Measurements from ENCODE around the gene GNAQ.

The GNAQ gene

DNA sequence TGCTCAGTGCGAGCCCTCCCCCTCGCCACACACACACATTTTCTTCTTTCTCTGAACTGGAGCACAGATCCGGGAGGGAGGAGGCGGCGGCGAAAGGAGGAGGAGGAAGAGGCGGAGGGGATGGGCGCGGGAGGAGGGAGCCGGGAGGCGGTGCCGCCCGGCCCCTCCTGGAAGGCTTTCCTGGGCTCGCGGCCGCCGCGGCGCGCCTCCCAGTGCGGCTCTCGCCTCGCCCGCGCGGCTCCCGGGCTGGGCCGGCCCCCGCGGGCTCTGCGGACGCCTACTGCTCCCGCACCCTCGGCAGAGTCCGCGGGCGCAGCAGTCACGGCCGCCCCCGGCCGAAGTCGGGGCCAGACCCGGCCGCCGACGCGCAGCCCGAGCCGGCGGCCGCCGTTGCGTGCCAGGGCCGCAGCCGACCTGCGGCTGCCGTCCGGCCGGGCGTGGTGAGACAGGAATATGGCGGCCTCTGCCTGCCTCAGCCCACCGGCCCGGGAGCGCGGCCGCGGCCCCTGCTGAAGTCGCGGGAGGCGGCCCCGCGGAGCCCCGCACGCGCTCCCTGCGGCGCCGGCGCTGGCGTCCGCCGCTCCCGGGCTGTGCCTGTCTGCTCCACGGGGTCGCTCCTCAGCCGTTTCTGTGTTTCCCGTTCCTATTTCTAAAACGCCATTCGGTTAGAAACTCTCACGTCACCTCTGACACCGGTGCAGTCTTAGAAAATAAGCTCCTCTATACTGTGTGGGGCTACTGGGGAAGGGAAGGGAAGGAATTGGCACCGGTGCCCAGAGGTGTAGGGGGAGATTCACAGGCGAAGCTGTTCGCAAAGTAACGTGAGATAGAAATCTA, 500 bp upstream of the GNAQ start:
- DNase-seq (ENCODE audit: low read depth) = peak; percentile 77

DNA sequence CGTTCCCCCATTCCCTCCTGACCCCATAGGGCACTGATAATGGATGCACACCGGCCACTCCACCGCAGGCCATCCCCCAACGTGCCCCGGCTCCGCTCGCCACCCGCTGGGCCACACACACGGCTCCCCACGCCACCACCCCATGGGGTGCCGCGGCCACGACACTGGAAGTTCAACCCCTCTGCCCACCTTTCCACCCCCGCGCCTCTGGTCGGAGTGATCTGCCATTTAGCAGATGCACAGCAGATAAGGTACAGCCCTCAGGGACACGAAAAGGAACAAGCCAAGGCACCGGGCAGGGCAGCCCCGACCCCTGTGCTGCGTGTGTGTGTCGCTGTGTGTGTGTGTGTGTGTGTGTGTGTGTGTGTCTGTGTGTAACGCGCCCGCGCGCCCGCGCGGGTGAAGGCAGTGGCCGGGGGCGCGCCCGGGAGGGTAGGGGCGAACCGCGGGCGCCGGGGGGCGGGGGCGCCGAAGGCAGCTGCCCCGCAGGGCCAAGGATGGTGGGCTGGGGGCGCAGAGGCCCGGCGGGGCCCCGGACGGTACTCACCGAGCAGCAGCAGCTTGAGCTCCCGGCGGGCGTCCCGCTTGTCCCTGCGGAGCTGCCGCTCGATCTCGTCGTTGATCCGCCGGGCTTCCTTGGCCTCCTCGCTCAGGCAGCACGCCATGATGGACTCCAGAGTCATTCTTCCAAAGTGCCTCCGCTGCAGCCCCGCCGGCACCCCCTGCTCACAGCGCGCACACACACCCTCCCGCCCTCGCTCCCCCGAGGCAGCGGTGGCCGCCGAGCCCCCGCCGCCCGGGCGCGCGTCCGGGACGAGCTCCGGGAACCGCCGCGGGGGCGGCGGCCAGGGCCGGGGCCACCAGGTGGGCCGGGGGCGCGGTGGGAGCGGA, 813 bp downstream of the GNAQ start:
- DNase-seq (ENCODE audit: low read depth) = no peak

DNA sequence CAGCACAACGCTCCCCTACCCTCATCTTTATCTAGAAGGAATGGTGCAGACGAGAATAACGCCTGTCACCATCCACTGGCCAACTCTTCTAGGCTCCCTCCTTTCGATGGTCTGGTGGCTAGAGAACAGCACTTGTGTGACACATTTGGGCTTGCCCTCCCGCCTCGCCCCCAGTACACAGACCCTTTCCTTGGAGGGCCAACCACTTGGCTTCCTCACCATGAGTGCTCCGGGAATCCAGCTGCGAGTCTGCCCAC, 1.4 kb downstream of the GNAQ start:
- no peak for DNase-seq (ENCODE audit: low read depth)

DNA sequence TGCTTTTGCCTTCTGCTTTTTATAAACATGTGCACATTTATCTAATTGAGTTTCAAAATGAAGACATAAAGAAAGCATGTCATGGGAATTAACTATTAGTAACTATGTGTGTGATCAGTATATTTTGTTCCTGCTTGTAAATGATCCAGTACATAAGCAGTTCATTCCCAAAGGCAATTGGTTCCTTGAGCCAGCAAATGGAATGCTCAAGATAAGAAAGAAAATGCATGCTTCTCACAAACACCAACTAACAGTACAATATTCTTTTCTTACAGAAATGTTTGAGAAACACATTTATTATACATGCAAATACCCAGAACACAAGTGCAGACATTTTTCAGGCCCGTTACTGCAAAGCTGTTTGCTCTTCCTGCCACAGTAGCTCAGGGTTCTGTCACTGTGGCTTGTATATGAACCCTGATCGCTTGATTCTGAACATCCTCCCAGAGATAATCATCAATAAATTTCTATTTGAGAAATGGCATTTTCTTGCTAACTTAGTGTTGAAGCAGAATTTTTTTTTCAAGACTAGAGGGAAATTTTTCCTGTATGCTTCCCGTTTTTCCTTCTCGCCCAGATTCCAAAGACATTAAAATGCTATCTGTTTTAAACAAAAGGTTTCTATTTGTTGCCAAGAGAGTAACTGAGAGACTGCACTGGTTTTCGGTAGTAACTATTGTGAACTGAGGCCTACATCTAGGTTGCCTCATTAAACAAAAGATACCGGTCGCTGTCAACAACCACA, 1.9 kb downstream of the GNAQ start:
- no peak for DNase-seq (ENCODE audit: low read depth)

DNA sequence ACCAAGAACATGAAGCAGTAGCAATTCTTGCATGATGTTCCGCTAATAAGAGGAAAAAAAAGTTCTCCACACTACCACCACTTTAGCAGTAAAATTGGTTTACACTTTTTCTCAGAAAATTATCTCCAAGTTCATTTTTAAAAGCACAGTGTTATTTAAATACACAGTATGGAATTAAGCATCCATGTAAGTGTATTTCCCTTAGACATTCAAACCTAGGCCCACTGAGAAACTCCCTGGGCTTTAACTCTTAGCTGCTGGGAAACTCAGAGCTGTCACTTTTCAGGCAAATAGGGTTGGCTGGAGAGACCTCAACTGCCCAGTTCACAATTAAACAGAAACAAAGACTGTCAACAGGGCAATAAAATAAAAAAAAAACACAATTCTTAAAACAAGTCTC, 2.7 kb downstream of the GNAQ start:
- DNase-seq (ENCODE audit: low read depth) = no peak

DNA sequence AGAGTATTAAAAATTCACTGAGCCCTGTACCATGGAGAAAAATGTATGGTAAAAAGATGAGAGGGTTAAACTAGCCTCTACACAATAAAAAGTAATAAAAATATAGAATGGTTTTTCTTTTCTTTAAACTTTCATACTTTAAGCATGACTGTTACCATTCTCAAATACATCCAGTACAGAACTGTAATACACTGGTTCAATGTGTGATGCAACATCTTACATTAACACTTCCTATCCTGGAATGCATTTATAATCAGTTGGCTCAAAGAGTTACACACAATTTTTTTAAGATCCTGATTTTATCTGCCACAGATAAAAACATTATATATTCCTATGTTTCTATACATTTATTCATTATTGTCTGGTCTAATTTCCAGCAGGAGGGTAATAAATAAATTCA, 4.7 kb downstream of the GNAQ start:
- no peak for DNase-seq (ENCODE audit: low read depth)

DNA sequence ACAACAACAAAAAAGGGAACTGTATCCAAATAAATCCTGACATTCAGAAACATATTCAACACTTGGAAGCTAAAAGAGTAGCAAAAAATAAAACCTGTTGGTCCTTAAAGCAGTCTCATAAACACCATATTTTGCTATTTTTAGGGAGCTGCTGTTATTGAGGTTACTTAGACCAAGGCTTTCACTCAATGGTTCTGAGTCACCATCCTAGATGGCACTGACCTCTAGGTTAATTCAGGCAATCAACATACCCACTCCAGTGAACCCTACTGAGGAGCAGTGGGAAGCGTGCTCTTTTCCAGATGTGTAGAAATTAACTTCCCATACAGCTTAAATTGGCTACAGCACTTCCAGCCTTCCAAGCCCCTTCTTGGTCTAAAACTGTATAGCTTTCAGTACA, 5.2 kb downstream of the GNAQ start:
- no peak for DNase-seq (ENCODE audit: low read depth)

DNA sequence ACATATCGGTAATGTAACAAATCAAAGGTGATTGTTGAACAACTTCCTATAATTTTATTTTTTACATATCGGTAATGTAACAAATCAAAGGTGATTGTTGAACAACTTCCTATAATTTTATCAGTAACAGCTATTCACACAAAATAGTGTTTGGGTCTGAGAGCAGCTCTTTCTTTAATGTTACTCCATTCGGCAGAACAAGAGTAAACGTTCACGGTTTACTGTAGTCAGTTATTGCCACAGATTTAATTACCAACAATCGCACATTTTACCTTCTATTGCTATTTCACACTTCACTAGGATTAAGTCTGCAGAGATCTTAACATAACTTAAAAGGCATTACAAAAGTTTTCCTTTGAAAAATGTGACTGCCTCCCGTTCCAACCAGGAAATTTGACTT, 6.4 kb downstream of the GNAQ start:
- no peak for DNase-seq (ENCODE audit: low read depth)

DNA sequence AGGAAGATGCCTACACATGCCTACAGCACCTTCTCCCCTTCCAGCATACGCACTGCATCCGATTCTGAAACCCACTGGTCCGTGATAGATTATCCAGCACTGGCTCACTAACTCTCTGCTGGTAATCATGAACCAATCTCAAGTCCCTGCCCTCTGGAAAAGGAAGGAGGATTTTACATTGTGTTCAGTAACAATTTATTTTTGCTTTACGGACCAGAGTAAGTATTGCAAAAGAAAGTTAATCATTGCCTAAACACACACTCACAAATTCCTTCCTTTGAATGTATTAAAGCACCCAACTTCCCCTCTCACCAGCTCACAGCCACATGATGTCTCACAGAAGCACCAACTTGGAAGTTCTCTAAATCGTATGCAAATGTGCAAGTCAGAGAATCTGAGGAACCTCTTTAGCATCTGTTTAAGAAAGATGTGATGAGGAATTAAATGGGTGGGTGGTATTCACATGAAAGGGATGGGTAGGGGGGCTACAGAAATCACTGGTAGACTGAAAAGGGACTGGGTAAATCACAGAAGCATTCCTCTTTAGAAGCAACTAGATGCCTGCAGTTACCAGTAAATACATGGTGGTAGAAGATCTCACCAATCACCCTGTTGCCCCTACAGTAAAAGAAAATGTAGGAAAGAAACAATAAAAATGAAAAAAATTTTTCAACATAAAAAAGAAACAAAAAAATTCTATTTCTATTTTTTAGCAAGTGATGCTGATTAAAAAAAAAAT, 8.4 kb downstream of the GNAQ start:
- peak; percentile 69 for DNase-seq (ENCODE audit: low read depth)

DNA sequence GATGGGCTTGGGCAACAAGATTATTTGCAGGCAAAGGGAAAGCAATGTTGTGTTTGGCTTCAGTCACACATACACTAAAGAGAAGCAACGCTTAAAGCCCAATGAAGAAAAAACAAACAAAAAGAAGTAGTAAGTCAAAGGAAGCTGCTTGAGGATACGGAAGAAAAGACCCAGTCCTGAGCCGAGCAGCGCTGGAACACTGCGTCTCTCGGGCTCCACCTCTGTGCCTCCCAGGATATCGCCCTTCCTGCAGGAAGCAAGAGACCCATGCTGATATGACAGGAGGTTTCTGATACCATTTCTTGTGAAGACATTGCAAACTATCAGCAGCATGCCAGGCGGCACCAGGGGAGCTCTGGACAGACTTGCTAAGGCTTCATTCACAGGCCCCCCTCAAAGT, 9.9 kb downstream of the GNAQ start:
- no peak for DNase-seq (ENCODE audit: low read depth)

DNA sequence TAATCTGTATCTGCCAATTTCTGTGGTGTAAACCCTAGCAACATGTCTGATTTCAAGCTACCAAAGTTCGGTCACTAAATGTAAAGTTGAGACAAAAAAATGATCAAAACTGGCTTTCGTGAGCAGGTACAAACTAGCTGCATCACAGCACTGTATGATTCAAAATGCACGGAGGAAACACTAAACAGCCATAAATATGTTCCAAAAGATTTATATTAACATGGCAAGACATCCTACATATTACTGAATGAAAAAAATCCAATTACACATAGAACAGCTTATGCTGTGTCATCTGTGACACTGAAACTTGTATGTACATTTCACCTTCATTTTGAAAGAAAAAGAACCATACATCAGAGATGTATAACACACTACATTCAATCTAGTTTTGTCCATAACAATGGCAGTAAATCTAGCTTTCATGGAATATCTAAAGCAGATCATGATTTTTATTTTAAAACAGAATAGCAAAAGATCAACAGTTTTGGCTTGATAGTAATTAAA, 14.4 kb downstream of the GNAQ start:
- no peak for DNase-seq (ENCODE audit: low read depth)

DNA sequence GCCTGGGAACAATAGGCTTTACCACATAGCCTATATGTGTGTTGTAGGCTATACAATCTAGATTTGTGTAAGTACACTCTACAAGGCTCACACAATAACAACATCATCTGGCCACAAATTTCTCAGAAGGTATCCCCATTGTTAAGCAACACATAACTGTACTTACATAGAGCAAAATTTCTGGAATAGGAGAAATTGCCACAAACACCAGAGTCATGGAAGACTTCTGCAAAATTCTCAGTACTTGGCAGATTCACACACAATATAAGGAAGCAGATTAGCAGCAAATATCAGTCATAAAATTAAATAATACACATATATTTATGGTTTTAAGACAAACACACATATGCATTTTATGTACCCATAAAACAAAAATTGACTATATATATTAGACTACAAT, 16.4 kb downstream of the GNAQ start:
- no peak for DNase-seq (ENCODE audit: low read depth)

DNA sequence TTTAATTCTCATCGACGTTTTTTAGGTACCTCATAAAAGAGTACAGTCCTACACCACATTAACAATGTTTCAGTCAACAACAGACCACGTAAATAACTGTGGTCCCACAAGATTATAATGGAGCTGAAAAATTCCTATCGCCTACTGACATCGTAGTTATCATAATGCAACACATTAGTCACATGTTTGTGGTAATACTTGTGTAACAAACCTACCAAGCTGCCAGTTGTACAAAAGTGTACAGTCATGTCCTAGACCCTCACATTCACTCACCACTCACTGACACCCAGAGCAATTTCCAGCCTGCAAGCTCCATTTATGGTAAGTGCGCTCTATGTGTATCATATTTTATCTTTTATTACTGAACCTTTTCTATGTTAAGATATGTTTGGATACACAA, 16.8 kb downstream of the GNAQ start:
- no peak for DNase-seq (ENCODE audit: low read depth)

DNA sequence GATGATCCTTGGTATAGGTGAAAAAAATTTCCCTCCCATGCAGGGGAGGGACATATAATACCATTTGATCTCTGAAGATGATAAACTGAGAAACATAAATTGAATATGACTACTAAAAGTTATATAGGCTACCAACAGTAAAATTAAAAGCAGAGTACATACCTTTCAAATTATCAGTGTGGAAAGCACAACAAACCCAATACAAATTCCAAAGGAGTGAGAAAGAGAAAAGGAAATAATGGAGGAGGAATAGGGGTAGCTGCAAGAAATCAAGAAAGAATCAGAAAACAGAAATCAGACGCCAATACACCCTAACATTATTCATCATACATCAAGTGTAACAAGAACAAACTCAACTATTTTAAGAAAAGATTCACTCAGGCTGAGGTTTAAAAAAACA, 17.7 kb downstream of the GNAQ start:
- DNase-seq (ENCODE audit: low read depth) = no peak

DNA sequence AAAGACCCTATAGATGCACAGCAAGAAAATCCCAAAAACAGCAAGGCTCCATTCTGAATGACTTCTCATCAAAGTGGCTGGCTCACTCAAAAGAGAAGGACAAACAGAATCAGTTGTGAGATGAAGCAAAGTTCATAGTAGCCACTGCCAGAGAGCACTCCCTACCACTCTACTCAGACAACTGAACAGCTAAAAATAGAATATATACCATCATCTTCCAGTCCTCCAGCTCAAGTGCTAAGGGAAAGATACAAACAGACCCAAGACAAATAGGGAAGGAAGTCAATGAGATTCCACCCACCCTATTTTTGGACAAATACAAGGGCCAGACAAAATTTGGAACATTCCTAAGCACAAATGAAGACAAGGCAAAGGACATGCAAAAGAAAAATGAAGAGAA, 20.6 kb downstream of the GNAQ start:
- DNase-seq (ENCODE audit: low read depth) = no peak

DNA sequence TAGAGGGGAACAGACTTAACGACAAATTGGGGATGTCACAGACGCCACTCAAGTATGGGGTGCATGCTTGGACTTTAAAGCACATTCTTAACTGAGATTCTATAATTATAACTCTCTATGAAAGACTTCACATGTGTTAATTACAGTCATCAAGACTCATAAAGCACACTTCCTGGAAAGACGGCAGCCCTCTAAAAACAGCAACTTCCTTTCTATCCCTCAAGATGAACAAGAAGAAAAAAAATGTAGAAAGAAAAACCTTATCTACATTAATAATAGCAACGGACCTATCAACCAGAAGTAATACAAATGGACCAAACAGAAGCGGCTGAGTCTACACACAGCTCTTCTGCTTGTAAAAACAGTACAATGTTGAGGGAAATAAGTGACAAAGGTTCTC, 21.2 kb downstream of the GNAQ start:
- no peak for DNase-seq (ENCODE audit: low read depth)

DNA sequence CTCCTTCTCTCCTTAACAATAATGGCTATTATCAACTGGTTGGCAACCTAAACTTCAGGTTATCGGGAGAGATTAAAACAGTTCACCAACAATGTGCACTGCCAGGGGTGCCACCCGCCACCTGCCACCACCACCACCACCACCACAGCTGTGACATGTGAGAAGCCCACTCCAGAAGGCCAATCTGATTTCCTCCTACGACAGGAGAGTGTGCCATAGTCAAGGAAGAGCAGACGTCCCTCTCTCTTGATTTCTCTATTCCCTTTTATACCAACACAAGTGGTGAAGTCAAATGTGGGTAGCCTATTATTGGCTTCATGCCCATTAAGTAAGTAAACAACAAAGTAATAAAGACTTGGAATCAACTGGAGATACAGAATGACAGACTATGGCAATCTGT, 22.4 kb downstream of the GNAQ start:
- DNase-seq (ENCODE audit: low read depth) = no peak

DNA sequence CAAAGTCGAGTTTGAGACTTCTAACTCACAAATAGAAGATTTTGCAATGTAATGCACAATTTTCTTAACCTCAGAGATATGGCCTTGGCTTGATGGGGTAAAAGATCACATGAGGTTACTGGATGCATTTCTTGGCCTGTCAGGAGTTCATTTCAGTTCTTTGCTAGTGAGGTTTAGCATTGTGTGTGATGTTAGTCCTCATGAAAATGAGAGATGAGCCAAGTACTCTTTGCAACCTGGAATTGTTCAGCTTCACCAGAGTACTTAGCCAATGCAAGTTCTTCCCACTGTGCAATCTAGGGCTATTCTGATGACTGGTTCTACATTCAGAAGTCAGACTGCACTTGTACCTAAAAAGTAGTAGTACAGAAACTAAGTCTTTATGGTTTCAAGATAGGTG, 24.9 kb downstream of the GNAQ start:
- no peak for DNase-seq (ENCODE audit: low read depth)

DNA sequence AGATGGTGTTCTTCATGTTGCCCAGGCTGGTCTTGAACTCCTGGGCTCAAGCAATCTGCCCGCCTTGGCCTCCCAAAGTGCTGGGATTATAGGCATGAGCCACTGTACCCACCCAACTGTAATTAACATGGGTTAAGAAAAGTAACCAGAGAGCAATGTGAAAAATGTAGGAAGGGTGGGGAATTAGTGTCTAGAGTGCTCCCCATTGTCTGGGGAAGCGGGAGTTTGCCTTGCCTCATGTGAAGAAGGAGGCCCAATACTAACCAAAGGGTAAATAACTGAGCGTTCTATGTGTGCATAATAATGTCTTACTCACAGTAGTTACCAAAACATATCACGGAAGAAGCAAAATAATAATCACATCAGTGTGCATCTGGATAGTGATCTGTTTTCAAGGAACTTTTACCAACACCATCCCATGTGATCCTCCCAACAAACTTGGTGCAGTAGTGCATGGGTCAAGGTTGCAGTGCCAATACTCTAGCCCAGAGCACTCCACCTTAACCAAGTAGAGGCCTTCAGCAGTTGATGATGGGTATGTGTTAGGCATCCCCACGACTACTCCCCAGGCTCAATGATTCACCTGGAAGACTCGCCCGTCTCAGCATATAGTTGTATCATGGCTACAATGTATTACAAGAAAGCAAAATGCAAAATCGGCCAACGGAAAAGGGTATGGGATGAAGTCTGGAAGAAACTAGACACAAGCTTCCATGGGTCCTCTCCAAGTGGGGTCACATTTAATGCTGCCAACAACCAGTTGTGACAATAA, 26.2 kb downstream of the GNAQ start:
- DNase-seq (ENCODE audit: low read depth) = no peak

DNA sequence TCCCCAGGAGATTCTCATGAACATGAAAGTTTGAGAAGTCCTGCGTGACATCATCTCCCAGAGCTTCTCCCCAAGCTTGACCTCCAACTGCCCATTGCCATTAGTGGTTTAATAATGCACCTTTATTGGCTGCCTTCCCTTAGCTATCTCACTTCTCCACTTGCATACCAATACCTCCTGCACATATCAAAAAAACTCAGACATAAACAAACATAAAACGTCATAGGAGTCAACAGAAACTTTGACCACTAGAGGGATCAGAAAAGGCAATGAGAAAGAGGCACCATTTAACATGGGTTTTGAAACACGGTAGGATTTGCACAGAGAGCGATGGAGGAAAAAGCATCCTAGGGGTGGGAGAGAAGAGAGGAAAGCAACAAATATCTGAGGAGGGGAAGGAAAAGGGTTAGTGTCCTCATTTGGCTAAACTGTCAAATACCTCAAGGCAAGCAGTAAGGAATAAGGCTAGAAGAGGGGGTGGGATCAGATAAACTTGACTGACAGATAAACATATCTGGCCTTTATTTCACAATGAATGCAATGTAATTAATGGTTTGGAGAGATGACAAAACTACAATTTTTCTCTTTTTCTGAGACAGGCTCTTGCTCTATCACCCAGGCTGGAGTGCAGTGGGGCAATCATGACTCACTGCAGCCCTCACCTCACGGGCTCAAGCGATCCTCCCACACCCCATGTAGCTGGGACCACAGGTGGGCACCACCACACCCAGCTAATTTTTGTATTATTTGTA, 27.0 kb downstream of the GNAQ start:
- no peak for DNase-seq (ENCODE audit: low read depth)

DNA sequence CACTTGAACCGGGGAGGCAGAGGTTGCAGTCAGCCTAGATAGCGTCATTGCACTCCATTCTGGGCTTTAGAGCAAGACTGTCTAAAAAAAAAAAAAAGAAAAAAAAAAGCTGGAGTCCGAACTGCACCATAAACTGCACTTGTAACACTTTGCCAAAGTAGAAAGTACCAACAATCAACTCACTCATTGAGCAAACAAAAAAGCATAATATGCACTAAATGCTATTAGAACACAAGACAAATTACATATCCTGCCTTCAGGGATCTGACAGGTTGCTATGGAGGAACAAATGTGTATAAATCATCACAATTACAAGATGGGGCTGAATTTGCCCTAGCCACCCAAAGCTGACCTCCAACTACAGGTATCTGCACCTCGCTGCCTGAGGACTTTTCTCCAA, 27.9 kb downstream of the GNAQ start:
- DNase-seq (ENCODE audit: low read depth) = no peak

All from non-pigmented ciliary epithelial cell (primary cell).